Uterus (tissue), 2 donors: ENCODE measurements around the gene RANBP3.

Experiments
- CTCF ChIP-seq, 4 experiments: fragments of 200-600 bp in 2 of 4; fragments of 450-650 bp in 2 of 4; sonication (generic) in 2 of 4; IDR thresholded peaks; one replicate each; pipeline ENCODE4 v1.5.1; 2016 to 2019; ENCODE audit warnings: antibody characterized with exemption in 4 of 4, mild to moderate bottlenecking in 2 of 4, moderate library complexity in 1 of 4
- POLR2A ChIP-seq, 2 donors: fragments of 450-650 bp; IDR thresholded peaks; one replicate each; pipeline ENCODE4 v1.6.1; 2016; ENCODE audit warnings: antibody characterized with exemption in 2 of 2, mild to moderate bottlenecking in 1 of 2, moderate library complexity in 1 of 2

GRCh38 chr19:5993201-5993600 lies 15.3 kb upstream of the RANBP3 start:
- no peak for TF ChIP-seq POLR2A (IDR thresholded peaks at IDR 0.05)
- no peak for TF ChIP-seq CTCF (IDR thresholded peaks at IDR 0.05)
